Hepatocyte (in vitro differentiated cells): ENCODE measurements around the gene HIVEP1. TPM values are rescaled to one million over a fixed set of nuclear protein-coding genes. Genes with fewer than 3 reads are reported as not detected.

Experiments used
- DNase-seq: peaks from one replicate; pipeline ENCODE4 v3.0.0-alpha.2; 2016; ENCODE audit warnings: low spot score
- H2AFZ ChIP-seq: fragments of 200-600 bp; sonication (generic); 2 replicates; pipeline ENCODE4 v1.6.0; 2016; ENCODE audit warnings: antibody characterized with exemption, mild to moderate bottlenecking
- H3K27ac ChIP-seq: fragments of 200-600 bp; sonication (generic); 2 replicates; pipeline ENCODE4 v1.5.1; 2016; ENCODE audit warnings: mild to moderate bottlenecking
- H3K27me3 ChIP-seq: fragments of 200-600 bp; sonication (generic); 2 replicates; pipeline ENCODE4 v1.6.1; 2016
- H3K36me3 ChIP-seq: fragments of 200-600 bp; sonication (generic); replicated peaks from 2 replicates; pipeline ENCODE4 v1.5.1; 2016; ENCODE audit warnings: low read depth; ENCODE audit not compliant: insufficient read depth
- H3K4me1 ChIP-seq: fragments of 200-600 bp; sonication (generic); 2 replicates; pipeline ENCODE4 v1.5.1; 2016; ENCODE audit warnings: mild to moderate bottlenecking, moderate library complexity; ENCODE audit not compliant: insufficient read depth
- H3K4me2 ChIP-seq: fragments of 200-600 bp; sonication (generic); 2 replicates; pipeline ENCODE4 v1.6.0; 2016
- H3K4me3 ChIP-seq: fragments of 200-600 bp; sonication (generic); 2 replicates; pipeline ENCODE4 v1.5.1; 2016; ENCODE audit warnings: mild to moderate bottlenecking
- H3K79me2 ChIP-seq: fragments of 200-600 bp; sonication (generic); 2 replicates; pipeline ENCODE4 v1.6.0; 2017; ENCODE audit warnings: mild to moderate bottlenecking
- H3K9me2 ChIP-seq: fragments of 200-600 bp; sonication (generic); replicated peaks from 2 replicates; pipeline ENCODE4 v1.6.0; 2017; ENCODE audit warnings: mild to moderate bottlenecking; ENCODE audit not compliant: insufficient read depth
- H3K9me3 ChIP-seq: fragments of 200-600 bp; sonication (generic); 2 replicates; pipeline ENCODE4 v1.5.1; 2016; ENCODE audit warnings: low read depth, mild to moderate bottlenecking
- H4K20me1 ChIP-seq: fragments of 200-600 bp; sonication (generic); 2 replicates; pipeline ENCODE4 v1.6.0; 2016; ENCODE audit warnings: mild to moderate bottlenecking; ENCODE audit not compliant: insufficient read depth, poor library complexity, severe bottlenecking
- EZH2 ChIP-seq: fragments of 200-600 bp; sonication (generic); IDR thresholded peaks from 2 replicates; pipeline ENCODE4 v1.6.1; 2016; ENCODE audit warnings: antibody characterized with exemption, mild to moderate bottlenecking, borderline replicate concordance
- EZH2phosphoT487 ChIP-seq: fragments of 200-600 bp; sonication (generic); IDR thresholded peaks from one replicate; pipeline ENCODE4 v1.6.1; 2018; ENCODE audit warnings: antibody characterized with exemption, mild to moderate bottlenecking, low read depth, moderate library complexity; ENCODE audit not compliant: unreplicated experiment, severe bottlenecking
- WGBS: methylation state at CpG from one replicate; pipeline ENCODE4 v1.1.6; 2016; ENCODE audit warnings: low lambda C conversion rate; ENCODE audit errors: missing lambda C conversion rate; 5-methylcytosine and 5-hydroxymethylcytosine counted together
- polyA plus RNA-seq: library from polyadenylated mRNA; unstranded; fragments of >200 nt; fragmentation: Nextera tagmentation; extraction: Ambion mirVana; gene quantifications from 2 replicates; pipeline ENCODE4 v1.2.1, GENCODE V29; 2016
- total RNA-seq: library from RNA; depleted of rRNA; stranded (reverse); fragments of >200 nt; gene quantifications from 2 replicates; pipeline ENCODE4 v1.2.3, GENCODE V29; 2014
- TF ChIP-seq, protein P1 (sequence below): fragments of 200-600 bp; sonication (generic); IDR thresholded peaks from 2 replicates; pipeline ENCODE4 v1.5.1; 2016; ENCODE audit warnings: antibody characterized with exemption, mild to moderate bottlenecking; ENCODE audit not compliant: poor library complexity

HIVEP1 gene
- total and polyA plus RNA-seq, 2 experiments from 2014 or later, result 8.7 to 33.7 TPM

DNA sequence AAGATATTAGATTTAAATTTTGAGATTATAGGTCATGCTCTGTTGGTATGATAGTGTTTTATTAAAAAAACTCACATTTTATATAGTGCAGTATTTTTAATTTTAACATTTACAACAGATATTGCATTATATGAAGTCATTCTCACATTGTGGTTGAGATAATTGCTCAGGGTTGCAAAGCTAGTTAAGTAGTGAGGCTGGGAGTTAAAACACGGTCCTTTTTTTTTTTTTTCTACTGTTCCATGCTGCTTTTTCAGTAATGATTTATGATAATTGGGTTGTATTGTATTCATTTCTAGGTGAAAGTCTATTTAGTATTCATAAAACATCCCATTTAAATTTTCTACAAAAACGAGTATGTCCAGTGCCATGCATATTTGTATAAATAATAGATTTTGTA is 160.5 kb downstream of the HIVEP1 start:
- Histone ChIP-seq H4K20me1 (no peaks in the 10 kb centered on the region), H3K79me2 (no peaks in the 10 kb centered on the region), H3K9me3 (no peaks in the 10 kb centered on the region), H3K9me2 (no peaks in the 10 kb centered on the region), H3K27me3 (no peaks in the 10 kb centered on the region), H3K27ac (no peak overlapping the region), H3K4me1 (no peaks in the 10 kb centered on the region), H3K36me3 (no peaks in the 10 kb centered on the region), H3K4me2 (no peak overlapping the region), H2AFZ (no peak overlapping the region), H3K4me3 (no peak overlapping the region)
- TF ChIP-seq EZH2 (no peak), EZH2phosphoT487 (no peak)
- TF ChIP-seq, protein P1, sequence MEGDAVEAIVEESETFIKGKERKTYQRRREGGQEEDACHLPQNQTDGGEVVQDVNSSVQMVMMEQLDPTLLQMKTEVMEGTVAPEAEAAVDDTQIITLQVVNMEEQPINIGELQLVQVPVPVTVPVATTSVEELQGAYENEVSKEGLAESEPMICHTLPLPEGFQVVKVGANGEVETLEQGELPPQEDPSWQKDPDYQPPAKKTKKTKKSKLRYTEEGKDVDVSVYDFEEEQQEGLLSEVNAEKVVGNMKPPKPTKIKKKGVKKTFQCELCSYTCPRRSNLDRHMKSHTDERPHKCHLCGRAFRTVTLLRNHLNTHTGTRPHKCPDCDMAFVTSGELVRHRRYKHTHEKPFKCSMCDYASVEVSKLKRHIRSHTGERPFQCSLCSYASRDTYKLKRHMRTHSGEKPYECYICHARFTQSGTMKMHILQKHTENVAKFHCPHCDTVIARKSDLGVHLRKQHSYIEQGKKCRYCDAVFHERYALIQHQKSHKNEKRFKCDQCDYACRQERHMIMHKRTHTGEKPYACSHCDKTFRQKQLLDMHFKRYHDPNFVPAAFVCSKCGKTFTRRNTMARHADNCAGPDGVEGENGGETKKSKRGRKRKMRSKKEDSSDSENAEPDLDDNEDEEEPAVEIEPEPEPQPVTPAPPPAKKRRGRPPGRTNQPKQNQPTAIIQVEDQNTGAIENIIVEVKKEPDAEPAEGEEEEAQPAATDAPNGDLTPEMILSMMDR, result no peak
- WGBS, result 71% methylated on average over 2 of the region's 2 CpGs
- no peak for DNase-seq

DNA sequence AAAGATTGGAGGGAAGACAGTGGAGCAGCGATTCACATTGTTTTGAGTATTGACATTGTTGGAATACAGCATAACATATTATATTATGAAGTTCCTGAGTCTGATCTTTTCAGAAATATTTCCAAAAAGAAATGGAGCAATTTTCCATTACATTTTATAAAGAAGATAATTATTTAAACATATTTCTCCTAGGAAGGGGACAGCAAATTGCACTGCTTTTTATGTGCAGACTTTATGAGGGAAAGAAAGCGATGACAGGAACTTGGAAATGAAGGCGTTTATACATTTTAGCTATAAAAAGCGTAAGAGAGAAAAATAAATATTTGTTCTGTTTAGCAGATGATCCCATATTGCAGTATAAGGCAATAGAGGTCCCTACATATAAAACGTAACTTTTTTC is 161.1 kb downstream of the HIVEP1 start:
- Histone ChIP-seq H3K36me3 (no peaks in the 10 kb centered on the region), H3K4me1 (no peaks in the 10 kb centered on the region), H3K9me2 (no peaks in the 10 kb centered on the region), H3K9me3 (no peaks in the 10 kb centered on the region), H3K27me3 (no peaks in the 10 kb centered on the region), H3K4me2 (no peak overlapping the region), H3K79me2 (no peaks in the 10 kb centered on the region), H3K27ac (no peak overlapping the region), H2AFZ (no peak overlapping the region), H4K20me1 (no peaks in the 10 kb centered on the region), H3K4me3 (no peak overlapping the region)
- 73% methylated on average over 5 of the region's 5 CpGs for WGBS
- TF ChIP-seq, protein P1, result no peak
- TF ChIP-seq EZH2phosphoT487, result no peak
- no peak for TF ChIP-seq EZH2
- no peak for DNase-seq

DNA sequence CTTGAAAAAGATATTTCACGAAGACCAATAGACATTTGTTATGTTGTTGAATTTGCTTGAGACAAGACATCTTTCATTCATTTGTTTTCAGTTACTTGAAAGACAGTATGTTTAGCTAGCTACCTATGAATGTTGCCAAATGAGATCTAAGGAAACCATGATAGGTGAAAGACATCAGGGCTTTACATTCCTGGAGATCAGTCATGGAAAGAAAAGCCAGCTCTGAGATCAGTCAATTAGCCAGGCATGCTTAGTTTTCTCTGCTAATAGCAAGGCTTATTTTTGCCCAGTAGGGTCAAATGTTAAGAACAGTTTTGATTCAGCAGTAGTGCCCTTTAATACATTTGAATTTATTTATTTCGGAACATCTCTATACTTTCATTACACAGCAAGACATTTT is 161.5 kb downstream of the HIVEP1 start:
- DNase-seq, result no peak
- Histone ChIP-seq H4K20me1 (no peaks in the 10 kb centered on the region), H3K27ac (no peak overlapping the region), H3K4me2 (no peak overlapping the region), H3K9me2 (no peaks in the 10 kb centered on the region), H3K9me3 (no peaks in the 10 kb centered on the region), H3K4me3 (no peak overlapping the region), H2AFZ (no peak overlapping the region), H3K79me2 (no peaks in the 10 kb centered on the region), H3K27me3 (no peaks in the 10 kb centered on the region), H3K4me1 (no peaks in the 10 kb centered on the region), H3K36me3 (no peaks in the 10 kb centered on the region)
- no peak for TF ChIP-seq EZH2phosphoT487
- TF ChIP-seq, protein P1, result no peak
- no peak for TF ChIP-seq EZH2
- 87% methylated on average over 2 of the region's 2 CpGs for WGBS

DNA sequence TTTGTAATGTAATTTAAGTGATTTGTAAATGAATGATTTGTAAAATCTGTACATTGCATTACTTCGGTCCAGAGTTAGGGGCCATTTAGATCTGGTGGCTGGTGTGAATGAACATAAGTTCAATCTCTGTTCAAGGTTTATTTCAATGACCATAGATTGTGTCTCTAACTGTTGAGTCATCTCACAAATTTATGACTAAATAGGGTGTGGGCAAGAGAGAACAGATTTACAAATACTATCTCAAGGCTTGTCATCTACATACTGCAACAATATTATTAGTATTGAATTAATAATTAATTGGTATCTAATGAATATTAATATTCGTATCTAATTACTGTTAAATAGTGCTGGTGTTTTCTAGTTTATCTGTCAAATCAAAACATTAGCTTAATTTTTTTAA is 162.8 kb downstream of the HIVEP1 start:
- H3K4me2 ChIP-seq, result no peak overlapping the region
- H3K27ac ChIP-seq, result no peak overlapping the region
- H3K27me3 ChIP-seq, result no peaks in the 10 kb centered on the region
- no peaks in the 10 kb centered on the region for H3K79me2 ChIP-seq
- 97% methylated on average over 2 of the region's 2 CpGs for WGBS
- no peaks in the 10 kb centered on the region for H3K9me2 ChIP-seq
- no peak for DNase-seq
- TF ChIP-seq EZH2phosphoT487 (no peak), EZH2 (no peak)
- TF ChIP-seq, protein P1, result no peak
- no peak overlapping the region for H2AFZ ChIP-seq
- no peaks in the 10 kb centered on the region for H3K9me3 ChIP-seq
- no peak overlapping the region for H3K4me3 ChIP-seq
- no peaks in the 10 kb centered on the region for H3K36me3 ChIP-seq
- H4K20me1 ChIP-seq, result no peaks in the 10 kb centered on the region
- H3K4me1 ChIP-seq, result no peaks in the 10 kb centered on the region
